NCI-H446 treated with DMSO at 0.1 percent for 48 hours (cell line): Measurements from ENCODE around the gene GLRA2.

Experiments used
- DNase-seq: peaks from one replicate; lab custom pipeline; 2025; lab: John Stamatoyannopoulos, UW

GLRA2 gene

GRCh38 chrX:14529290-14529989 is at the start of gene GLRA2:
GLRA2 (plus strand) TSS chrX:14529536; CDS start chrX:14530058, 522 bp downstream.
- no peak for DNase-seq

GRCh38 chrX:14489437-14489836 is 39.9 kb upstream of the GLRA2 start:
- no peak for DNase-seq

DNA sequence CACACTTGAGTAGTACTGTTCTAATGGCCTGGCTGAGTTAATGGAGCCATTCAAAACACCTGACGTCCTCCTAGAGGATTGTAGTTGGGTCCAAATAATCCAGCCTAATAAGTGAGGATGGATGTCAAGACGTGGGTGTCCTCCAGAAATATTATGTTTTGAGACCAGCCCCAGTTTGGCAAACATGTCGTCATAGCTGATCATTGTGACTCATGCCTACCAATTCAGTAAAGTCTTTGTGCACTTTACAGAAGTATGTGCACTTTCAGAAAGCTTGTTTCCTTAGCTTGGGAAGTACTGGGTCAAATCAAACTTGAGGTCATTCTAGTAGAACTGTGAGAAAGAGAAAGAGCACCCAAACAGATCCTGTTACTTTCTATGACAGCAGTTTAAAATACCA is 37.6 kb upstream of the GLRA2 start:
- DNase-seq: no peak

DNA sequence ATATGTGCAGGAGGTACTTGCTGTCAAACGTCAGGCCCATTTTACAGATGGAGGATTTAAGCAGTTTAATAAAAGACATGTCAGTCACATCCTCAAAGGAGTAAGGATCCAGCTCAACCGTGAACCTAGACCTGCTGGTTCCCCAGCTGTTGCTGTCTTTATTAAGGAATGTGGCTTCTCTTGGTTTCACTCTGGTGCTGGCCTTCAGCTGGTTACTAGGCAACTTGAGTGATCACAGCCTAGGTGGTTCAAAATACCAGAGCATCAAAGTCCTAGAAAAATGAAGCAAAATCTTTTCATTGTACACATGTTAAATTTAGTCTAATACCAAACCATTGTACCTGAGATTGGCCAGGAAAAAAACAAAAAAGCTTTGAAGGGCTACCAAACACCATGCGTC is 32.7 kb upstream of the GLRA2 start:
- no peak for DNase-seq

- no peak for DNase-seq
Measured at GRCh38 chrX:14497184-14497666, 32.1 kb upstream of the GLRA2 start.

DNA sequence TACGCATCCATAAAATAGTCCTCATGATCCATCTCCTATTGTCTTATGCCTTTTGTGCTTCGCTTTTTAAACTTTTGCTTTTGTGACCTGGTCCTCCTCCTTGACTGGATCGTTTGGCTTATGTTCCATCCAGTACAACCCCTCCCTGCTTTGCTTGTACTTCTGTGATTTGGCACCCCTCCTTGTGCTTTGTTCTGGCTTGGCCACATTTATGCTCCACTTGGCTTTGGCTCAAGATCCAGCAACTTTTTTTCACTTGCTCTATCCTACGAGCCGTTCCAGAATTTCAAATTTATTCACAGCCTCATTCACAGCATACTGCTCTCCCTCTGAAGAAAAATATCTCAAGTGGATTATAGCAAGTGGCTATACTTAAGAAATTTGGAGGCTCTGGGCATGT is 28.0 kb upstream of the GLRA2 start:
- DNase-seq: peak; percentile 74

DNA sequence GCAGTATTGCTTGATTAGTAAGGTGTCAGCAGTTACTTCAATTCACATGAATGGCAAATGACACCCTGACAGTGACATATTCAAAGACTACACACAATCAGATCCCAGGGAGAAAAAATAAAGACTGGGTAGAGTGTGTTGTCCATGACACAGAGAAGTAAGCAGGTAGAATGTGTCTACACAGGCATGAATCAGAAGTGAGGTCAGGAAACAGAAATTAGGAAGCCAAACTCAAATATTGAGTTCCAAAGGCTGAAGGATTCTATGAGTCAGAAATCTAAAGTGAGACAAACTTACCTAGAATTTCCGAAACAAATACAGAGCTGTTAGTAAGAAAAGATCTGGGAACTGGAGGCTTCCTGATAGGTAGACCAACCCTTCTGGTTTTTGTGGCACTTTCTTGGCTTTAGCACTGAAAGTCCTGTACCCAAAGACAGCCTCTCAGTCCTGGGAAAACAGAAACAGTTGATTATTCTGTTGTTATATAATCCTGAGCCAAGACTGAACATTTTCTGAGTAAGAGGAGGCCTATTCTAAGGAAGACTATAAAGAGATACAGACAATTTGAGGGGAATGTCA is 24.3 kb upstream of the GLRA2 start:
- DNase-seq: no peak

DNA sequence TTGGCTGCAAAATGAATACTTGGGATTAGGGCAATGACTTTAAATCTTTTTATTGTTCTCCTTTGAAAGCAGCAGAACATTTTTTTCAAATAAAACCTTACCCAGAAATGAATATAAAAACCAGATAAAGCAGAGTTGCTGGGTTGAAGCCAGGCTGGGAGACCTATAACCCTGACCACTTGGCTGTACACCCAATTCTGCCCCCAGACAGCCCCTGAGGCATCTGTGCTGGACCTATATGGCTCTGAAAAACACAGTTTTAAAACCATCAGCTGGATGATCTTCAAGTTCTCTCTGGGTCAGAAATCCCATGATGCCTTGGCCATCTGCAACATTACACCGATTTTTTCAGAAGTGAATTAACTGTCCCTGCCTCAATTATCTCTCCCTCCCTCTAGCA is 23.7 kb upstream of the GLRA2 start:
- DNase-seq: no peak

- no peak for DNase-seq
Measured at GRCh38 chrX:14506866-14507265, 22.5 kb upstream of the GLRA2 start.

- peak; percentile 66 for DNase-seq
Measured at GRCh38 chrX:14508025-14508690, 21.2 kb upstream of the GLRA2 start.

GRCh38 chrX:14509325-14510057 is 19.8 kb upstream of the GLRA2 start:
- no peak for DNase-seq

DNA sequence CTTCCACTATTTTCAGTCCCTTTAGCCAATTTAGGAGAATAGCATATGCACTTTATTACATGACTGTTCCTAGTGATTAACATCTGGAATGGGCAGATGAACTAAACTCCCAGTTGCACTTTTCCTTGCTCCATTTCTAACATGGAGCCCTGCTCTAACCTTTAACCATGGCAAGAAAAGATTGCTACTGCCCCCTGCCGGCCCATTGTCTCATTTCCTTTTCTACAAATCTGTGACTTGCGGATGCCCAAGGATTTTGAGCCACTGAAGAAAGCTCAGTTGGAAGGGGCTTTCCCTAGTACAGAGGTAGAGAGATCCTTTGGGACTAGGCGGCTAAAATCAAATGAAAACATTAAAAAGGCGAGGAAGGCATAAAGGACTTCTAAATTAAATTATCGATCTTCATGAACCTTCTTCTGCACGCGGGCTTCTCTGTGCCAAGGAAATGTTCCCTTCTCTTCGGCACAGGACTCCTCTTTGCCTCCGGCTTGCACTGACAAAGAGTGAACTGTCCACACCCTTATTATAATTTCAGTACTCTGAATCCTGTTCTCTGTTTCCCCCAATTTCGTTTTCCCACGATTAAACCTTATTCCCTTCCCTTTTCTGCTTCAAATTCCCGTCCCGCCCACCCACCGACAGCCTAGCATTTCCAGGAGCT is 577 bp upstream of the GLRA2 start:
- peak; percentile 1 for DNase-seq

GRCh38 chrX:14533867-14534266 is 4.5 kb downstream of the GLRA2 start:
- DNase-seq: no peak

DNA sequence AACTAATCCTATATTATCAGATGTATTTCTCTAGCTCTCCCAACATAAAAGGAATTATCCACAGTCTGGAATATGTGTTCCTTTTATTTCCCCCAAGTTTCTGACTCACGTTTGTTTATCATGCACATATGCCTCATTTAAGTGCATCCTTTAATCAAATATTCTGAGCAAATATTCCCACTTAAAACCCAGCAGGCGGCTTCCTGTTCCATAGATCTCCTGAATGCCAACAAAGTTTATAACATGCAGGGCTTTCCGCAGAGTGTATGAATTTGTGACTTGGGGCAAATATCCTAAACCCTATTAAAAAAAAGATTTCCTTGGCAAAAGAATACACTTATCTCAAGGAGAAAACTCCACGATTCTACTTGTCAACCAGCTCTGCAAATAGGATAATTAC is 16.9 kb downstream of the GLRA2 start:
- DNase-seq: no peak

- peak; percentile 8 for DNase-seq
Measured at GRCh38 chrX:14554131-14554715, 24.9 kb downstream of the GLRA2 start.

- DNase-seq: no peak
Measured at GRCh38 chrX:14564058-14564457, 34.7 kb downstream of the GLRA2 start.

DNA sequence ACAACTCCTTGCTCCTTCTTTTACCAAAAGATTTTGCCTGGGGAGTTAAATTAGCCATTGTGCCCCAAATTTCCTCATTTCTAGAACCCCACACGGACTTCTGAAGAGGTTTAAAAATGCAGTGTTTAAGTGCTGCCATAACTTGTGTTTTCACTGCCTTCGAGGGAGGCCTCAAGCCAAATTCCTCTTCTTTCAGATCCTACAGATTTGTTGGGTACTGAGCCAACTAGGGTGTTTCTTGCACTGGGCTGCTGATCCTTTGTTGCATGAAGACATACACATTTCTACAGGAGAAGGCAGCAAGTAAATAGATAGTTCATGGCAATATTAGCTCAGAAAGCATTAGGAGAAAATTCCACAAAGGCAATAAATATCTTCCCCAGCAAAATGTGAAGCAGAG is 43.8 kb downstream of the GLRA2 start:
- DNase-seq: no peak

DNA sequence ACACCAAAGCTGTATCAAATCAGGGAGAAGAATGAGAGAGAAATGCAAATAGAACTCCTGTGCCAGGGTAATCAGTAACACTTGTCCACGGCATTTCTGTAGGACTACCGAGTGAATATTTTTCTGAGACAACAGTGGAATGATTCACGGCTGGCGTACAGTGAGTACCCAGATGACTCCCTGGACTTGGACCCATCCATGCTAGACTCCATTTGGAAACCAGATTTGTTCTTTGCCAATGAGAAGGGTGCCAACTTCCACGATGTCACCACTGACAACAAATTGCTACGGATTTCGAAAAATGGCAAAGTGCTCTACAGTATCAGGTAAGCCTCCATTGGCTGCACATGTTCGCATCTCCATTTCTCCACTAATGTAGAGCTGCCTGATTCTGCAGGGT is 51.7 kb downstream of the GLRA2 start:
- DNase-seq: no peak

GRCh38 chrX:14584548-14584947 is 55.2 kb downstream of the GLRA2 start:
- DNase-seq: no peak

- no peak for DNase-seq
Measured at GRCh38 chrX:14590216-14590615, 60.9 kb downstream of the GLRA2 start.

DNA sequence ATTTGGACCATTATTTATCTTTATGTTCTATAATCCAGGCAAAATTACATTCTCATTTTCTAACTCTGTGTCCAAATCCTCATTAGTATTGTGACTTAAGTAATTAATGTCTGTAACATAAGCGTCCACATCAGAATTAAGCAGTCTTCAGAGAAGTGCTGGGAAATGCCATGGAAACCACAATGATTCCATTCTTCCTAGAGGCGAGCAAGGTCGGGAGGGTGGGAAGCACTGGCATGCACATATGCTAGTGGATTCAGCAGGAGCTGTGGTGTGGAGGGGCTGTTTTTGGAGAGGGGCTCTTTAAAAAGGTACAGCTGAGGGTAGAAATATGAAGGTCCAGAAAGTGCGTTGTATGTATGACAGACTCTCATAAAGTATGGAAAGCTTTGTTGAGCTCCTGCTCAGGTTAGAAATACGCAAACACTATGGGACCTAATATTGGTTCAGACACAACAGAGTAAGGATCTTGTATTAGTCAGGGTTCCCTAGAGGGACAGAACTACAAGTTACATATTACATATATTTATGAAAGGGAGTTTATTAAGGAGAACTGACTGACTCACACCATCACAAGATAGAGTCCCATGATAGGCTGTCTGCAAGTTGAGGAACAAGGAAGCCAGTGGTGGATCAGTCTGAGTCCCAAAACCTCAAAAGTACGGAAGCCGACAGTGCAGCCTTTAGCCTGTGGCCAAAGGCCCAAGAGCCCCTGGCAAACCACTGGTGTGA is 61.5 kb downstream of the GLRA2 start:
- DNase-seq: no peak
